SK-N-SH treated with all-trans-retinoic acid at 6 μM for 48 hours (cell line): ENCODE results near the gene METTL26.

ENCODE experiments used
- ATAC-seq: fragments of 200-7000 bp; cut with Tn5 transposase; 3 replicates; pipeline ENCODE4 v1.9.1; 2020; ENCODE audit warnings: mild to moderate bottlenecking, moderate library complexity
- BACH2 ChIP-seq: fragments of 250-450 bp; sonication (Bioruptor Pico); IDR thresholded peaks from 2 replicates; pipeline ENCODE4 v1.9.0; 2021; ENCODE audit warnings: mild to moderate bottlenecking, borderline replicate concordance
- CSDC2 ChIP-seq: fragments of 250-450 bp; sonication (Bioruptor Pico); IDR thresholded peaks from 2 replicates; pipeline ENCODE4 v1.5.0; 2020; ENCODE audit warnings: mild to moderate bottlenecking, moderate library complexity
- ESRRG ChIP-seq: fragments of 250-450 bp; sonication (Bioruptor Pico); IDR thresholded peaks from 2 replicates; pipeline ENCODE4 v1.6.1; 2021; ENCODE audit warnings: mild to moderate bottlenecking
- GLIS3 ChIP-seq: fragments of 250-450 bp; sonication (Bioruptor Pico); IDR thresholded peaks from 2 replicates; pipeline ENCODE4 v1.5.0; 2020; ENCODE audit warnings: mild to moderate bottlenecking, moderate library complexity
- ISL1 ChIP-seq: fragments of 250-450 bp; sonication (Bioruptor Pico); IDR thresholded peaks from 2 replicates; pipeline ENCODE4 v2.1.2; 2022; ENCODE audit warnings: mild to moderate bottlenecking, moderate library complexity
- OSR1 ChIP-seq: fragments of 250-450 bp; sonication (Bioruptor Pico); IDR thresholded peaks from 2 replicates; pipeline ENCODE4 v1.8.0; 2022; ENCODE audit warnings: moderate library complexity, mild to moderate bottlenecking, inconsistent platforms
- PPARA ChIP-seq: fragments of 250-450 bp; sonication (Bioruptor Pico); IDR thresholded peaks from 2 replicates; pipeline ENCODE4 v1.5.0; 2020; ENCODE audit warnings: mild to moderate bottlenecking, borderline replicate concordance
- RARB ChIP-seq: fragments of 250-450 bp; sonication (Bioruptor Pico); IDR thresholded peaks from 2 replicates; pipeline ENCODE4 v1.8.0; 2021; ENCODE audit warnings: mild to moderate bottlenecking, moderate library complexity
- SNAI2 ChIP-seq: fragments of 250-450 bp; sonication (Bioruptor Pico); IDR thresholded peaks from 2 replicates; pipeline ENCODE4 v1.5.0; 2020; ENCODE audit warnings: mild to moderate bottlenecking, moderate library complexity
- TCF4 ChIP-seq: fragments of 250-450 bp; sonication (Bioruptor Pico); IDR thresholded peaks from 2 replicates; pipeline ENCODE4 v1.8.0; 2021; ENCODE audit warnings: mild to moderate bottlenecking, moderate library complexity, borderline replicate concordance
- TOX ChIP-seq: fragments of 250-450 bp; sonication (Bioruptor Pico); IDR thresholded peaks from 2 replicates; pipeline ENCODE4 v1.8.0; 2021; ENCODE audit warnings: mild to moderate bottlenecking, moderate library complexity, borderline replicate concordance
- ZC3H10 ChIP-seq: fragments of 250-450 bp; sonication (Bioruptor Pico); IDR thresholded peaks from 2 replicates; pipeline ENCODE4 v1.5.1; 2021; ENCODE audit warnings: mild to moderate bottlenecking, moderate library complexity
- ZFP30 ChIP-seq: fragments of 450-650 bp; formaldehyde crosslinking; IDR thresholded peaks from 2 replicates; pipeline ENCODE4 v1.5.0; 2022; ENCODE audit warnings: mild to moderate bottlenecking, moderate library complexity
- ZNF565 ChIP-seq: fragments of 450-650 bp; formaldehyde crosslinking; conservative IDR thresholded peaks from 2 replicates; pipeline ENCODE4 v1.5.0; 2020; ENCODE audit warnings: low read depth, mild to moderate bottlenecking, moderate library complexity
- ZNF70 ChIP-seq: fragments of 450-650 bp; formaldehyde crosslinking; IDR thresholded peaks from 2 replicates; pipeline ENCODE4 v1.5.0; 2020; ENCODE audit warnings: mild to moderate bottlenecking, moderate library complexity
- ZNF8 ChIP-seq: fragments of 450-650 bp; formaldehyde crosslinking; IDR thresholded peaks from 2 replicates; pipeline ENCODE4 v1.5.0; 2020; ENCODE audit warnings: mild to moderate bottlenecking, moderate library complexity
- TF ChIP-seq, protein P1 (sequence below): fragments of 250-450 bp; sonication (Bioruptor Pico); IDR thresholded peaks from 2 replicates; pipeline ENCODE4 v1.5.1; 2021; ENCODE audit warnings: mild to moderate bottlenecking, moderate library complexity
- TF ChIP-seq, protein P2 (sequence below): fragments of 250-450 bp; sonication (Bioruptor Pico); IDR thresholded peaks from 2 replicates; pipeline ENCODE4 v1.8.0; 2020; ENCODE audit warnings: mild to moderate bottlenecking, moderate library complexity, borderline replicate concordance
- TF ChIP-seq, protein P3 (sequence below): fragments of 250-450 bp; sonication (Bioruptor Pico); IDR thresholded peaks from 2 replicates; pipeline ENCODE4 v1.8.0; 2021; ENCODE audit warnings: low read depth, mild to moderate bottlenecking, moderate library complexity, borderline replicate concordance

METTL26 gene

DNA sequence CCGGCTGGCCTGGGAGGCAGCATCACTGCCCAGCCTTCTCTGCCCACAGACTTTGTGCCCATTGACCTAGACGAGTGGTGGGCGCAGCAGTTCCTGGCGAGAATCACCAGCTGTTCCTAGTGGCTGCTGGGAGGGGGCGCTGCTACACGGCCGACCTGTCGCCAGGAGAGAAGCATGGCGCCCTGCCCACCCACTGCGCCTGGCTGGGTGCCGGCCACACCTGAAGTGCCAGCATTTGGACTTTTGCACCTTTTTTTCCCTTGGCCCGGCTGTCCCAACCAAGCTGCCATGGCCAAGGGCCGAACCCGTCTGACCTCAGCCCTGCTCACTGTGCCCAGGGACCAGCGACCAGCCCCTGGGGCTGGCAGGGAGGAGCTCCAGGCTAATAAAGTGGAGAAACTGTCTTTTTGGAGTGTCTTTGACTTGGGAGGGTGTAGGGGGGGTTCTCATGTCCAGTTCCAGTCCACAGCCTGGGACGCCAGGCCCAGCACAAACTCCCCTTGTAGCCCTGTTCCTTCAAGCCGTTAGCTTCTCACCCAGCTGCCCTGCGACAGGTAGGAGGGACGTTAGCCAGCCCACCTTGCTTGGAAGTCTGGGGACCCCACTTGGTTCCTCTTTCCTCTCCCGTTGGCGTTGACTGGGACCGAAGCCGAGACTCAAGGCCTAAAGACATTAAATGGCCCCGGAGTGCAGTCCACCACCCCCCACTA, 12.1 kb upstream of the METTL26 start (continued):
- TF ChIP-seq GLIS3 (CRISPR knock-in tag): no peak
- TF ChIP-seq ISL1: no peak
- TF ChIP-seq BACH2: no peak
- no peak for TF ChIP-seq SNAI2 (CRISPR knock-in tag)
- no peak for TF ChIP-seq ZC3H10 (CRISPR knock-in tag)
- no peak for TF ChIP-seq ZNF8 (CRISPR knock-in tag)
- no peak for TF ChIP-seq CSDC2
- no peak for TF ChIP-seq ZNF70

DNA sequence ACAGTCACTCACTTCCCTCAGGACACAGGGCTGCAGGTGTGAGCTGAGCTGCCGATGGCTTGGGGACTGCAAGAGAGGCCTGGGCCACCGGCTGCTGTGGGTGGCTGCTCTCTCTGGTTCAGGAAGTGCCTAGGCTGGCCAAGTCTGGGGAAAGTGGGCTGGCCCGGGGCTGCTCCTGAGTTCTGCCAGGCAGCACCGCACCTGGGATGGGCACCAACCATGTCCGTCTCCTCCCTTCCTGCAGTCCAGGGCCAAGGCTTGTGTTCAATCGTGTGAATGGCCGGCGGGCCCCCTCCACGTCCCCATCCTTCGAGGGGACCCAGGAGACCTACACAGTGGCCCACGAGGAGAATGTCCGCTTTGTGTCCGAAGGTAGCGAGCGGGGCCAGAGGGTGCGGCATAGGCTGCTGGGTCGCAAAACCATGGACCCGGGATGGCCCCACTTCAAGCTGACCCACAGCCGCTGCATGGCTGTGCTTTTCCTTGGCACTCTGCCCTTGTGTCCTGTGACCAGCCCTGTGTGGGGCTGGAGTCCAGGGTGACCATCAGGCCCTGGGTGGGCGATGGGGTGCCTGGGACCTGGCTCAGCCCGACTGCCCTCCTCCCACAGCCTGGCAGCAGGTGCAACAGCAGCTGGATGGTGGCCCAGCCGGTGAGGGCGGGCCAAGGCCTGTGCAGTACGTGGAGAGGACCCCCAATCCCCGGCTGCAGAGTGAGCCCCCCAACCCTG, 11.2 kb upstream of the METTL26 start:
- TF ChIP-seq PPARA (no peak), OSR1 (CRISPR knock-in tag) (no peak), ZNF70 (no peak), TCF4 (CRISPR knock-in tag) (no peak), TOX (CRISPR knock-in tag) (no peak), RARB (no peak), ZNF565 (no peak)
- TF ChIP-seq, protein P1, sequence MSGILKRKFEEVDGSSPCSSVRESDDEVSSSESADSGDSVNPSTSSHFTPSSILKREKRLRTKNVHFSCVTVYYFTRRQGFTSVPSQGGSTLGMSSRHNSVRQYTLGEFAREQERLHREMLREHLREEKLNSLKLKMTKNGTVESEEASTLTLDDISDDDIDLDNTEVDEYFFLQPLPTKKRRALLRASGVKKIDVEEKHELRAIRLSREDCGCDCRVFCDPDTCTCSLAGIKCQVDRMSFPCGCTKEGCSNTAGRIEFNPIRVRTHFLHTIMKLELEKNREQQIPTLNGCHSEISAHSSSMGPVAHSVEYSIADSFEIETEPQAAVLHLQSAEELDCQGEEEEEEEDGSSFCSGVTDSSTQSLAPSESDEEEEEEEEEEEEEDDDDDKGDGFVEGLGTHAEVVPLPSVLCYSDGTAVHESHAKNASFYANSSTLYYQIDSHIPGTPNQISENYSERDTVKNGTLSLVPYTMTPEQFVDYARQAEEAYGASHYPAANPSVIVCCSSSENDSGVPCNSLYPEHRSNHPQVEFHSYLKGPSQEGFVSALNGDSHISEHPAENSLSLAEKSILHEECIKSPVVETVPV (CRISPR knock-in tag): no peak
- TF ChIP-seq, protein P2, sequence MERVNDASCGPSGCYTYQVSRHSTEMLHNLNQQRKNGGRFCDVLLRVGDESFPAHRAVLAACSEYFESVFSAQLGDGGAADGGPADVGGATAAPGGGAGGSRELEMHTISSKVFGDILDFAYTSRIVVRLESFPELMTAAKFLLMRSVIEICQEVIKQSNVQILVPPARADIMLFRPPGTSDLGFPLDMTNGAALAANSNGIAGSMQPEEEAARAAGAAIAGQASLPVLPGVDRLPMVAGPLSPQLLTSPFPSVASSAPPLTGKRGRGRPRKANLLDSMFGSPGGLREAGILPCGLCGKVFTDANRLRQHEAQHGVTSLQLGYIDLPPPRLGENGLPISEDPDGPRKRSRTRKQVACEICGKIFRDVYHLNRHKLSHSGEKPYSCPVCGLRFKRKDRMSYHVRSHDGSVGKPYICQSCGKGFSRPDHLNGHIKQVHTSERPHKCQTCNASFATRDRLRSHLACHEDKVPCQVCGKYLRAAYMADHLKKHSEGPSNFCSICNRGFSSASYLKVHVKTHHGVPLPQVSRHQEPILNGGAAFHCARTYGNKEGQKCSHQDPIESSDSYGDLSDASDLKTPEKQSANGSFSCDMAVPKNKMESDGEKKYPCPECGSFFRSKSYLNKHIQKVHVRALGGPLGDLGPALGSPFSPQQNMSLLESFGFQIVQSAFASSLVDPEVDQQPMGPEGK (CRISPR knock-in tag): no peak
- TF ChIP-seq, protein P3, sequence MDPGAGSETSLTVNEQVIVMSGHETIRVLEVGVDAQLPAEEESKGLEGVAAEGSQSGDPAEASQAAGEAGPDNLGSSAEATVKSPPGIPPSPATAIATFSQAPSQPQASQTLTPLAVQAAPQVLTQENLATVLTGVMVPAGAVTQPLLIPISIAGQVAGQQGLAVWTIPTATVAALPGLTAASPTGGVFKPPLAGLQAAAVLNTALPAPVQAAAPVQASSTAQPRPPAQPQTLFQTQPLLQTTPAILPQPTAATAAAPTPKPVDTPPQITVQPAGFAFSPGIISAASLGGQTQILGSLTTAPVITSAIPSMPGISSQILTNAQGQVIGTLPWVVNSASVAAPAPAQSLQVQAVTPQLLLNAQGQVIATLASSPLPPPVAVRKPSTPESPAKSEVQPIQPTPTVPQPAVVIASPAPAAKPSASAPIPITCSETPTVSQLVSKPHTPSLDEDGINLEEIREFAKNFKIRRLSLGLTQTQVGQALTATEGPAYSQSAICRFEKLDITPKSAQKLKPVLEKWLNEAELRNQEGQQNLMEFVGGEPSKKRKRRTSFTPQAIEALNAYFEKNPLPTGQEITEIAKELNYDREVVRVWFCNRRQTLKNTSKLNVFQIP (CRISPR knock-in tag): no peak
- no peak for ATAC-seq

DNA sequence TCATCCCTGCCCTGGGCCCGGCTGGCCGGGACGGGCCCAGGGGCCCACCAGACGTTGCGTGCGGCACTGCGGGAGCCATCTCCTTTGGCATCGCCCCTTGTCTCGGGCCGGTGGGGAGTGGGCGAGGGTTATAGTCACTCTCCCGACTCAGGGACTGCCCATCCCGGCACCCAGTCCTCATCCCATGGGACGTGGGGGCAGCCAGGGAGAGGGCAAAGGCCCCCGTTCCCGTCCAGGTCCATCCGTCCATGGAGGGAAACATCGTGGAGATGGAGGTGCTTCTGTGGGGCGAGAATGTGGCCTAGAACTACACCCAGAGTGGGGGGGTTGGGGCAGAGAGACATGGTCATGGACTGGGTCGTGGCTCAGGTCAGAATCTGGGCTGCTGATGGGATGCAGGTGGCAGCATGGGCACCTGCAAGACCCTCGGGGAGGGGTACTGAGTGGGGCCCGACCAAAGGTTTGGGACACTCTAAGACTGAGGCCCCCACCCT, 10.6 kb upstream of the METTL26 start:
- TF ChIP-seq TOX (CRISPR knock-in tag) (no peak), ZC3H10 (CRISPR knock-in tag) (no peak), ESRRG (CRISPR knock-in tag) (no peak), PPARA (no peak)
- TF ChIP-seq, all 23 proteins: peak for 0
- no peak for ATAC-seq

DNA sequence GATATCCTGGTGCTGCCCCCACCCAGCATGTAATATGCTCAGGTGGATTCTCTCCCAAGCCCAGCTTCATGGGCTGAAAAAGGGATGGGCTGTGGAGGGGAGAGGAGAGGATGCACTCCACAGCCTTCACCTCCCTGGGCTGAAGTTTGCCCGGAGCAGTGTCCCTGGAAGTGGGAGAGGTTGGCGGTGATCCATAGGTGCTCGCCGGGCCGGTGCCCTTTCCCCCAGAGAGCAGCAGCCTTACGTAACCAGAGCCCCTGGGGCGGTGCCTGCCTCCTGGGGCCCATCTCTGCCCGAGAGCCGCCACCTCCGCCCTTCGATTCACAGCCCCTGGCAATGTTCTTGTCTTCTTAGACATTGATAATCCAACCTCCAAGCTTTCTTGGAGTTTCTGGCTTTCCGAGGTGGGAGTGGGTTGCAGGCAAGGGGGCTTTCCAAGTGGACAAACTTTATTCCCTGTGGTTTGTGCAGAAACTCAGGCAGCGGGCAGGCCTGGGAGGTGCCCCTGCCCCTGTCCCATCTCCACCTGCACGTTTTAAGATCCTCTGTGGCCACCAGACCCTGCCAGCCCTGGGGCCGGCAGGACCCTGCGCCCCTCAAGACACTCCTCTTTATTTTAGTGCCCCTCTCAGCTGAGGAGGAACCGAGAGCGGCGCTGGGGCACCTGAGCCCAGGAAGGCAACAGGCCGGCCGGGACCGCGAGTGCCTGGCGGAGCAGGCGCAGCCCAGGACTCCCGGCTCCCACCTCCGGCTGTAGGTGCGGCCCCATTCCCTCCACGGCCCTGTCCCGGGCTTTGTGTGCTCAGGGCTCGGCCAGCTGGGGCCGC, 10.0 kb upstream of the METTL26 start:
- no peak for ATAC-seq
- TF ChIP-seq ZFP30 (CRISPR knock-in tag): no peak
- no peak for TF ChIP-seq CSDC2
- TF ChIP-seq, protein P2 (CRISPR knock-in tag): no peak
